ENCODE results near the gene ABCG8.

The ABCG8 gene

DNA sequence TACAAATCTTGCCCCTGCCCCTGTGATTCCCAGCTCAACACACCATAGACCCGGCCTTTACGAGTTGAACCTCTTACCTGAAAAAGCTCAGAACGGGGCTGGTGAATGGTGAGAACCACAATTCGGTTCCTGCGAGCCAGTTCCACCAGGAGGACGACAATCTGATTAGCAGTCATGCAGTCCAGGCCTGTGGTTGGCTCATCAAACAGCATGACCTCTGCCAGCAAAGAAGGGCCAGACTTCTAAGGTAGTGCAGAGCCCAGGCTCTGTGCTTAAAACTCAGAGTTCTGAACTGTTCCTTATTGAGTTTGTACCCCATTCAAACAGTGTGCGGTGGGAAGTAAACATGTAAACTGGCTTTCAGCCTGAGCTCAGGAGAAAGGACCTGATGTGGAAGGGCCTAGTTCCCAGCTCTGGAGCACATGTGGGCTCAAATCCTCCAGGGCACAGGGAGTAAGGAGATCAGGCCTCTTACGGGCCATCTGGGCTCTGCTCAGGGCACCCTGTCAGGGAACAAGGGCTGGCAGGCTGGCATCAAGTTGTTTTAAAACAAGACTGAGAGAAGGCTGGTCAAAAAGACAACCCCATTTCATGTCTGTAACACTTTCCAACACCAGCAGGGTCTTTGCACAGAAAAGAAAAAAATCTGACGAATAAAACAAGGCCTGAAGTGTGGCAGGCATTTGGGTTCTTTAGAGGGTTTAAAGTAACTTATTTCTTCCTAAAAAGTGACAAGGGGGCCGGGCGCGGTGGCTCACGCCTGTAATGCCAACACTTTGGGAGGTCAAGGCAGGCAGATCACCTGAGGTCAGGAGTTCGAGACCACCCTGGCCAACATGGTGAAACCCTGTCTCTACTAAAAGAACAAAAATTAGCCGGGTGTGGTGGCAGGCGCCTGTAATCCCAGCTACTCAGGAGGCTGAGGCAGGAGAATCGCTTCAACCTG is 12.2 kb upstream of the ABCG8 start:
- DNase-seq: no peak

DNA sequence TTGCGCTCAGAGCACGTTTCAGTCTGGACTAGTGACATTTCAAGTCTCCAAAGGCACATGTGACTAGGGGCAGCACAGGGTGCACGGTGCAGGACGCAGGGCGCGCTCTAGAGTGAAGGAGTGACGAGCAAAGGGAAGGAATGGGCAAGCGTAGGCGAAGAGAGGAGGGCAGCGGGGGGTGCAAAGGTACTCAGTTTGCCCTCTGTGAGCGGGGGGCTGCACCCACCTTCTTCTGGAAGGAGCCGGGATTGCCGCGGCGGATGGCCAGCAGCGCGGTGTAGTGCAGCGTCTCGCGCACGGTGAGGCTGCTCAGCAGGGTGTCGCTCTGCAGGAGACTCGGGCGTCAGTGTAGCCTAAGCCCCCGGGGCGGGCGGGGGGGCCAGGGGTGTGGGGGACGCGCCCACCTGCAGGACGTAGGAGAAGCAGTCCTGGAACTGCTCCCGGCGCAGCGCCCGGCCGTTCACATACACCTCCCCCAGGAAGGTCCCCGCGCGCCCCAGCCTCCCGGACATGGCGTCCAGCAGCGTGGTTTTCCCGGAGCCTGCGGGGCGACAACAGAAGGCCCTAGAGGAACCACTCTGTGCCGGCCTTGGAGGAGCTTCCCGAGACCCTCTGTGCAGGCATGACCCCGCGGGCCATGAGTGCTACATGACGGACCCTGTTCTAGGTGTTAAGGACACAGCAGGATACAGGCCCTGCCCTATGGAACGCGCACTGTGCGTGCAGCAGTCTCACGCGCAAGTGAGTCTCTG is 7.1 kb upstream of the ABCG8 start:
- DNase-seq: no peak

GRCh38 chr2:43832457-43832856 is 6.3 kb upstream of the ABCG8 start:
- DNase-seq: no peak

- DNase-seq: no peak
These were observed 1.7 kb upstream of the ABCG8 start for GRCh38 chr2:43837033-43837432.

- DNase-seq: no peak
These were observed 776 bp upstream of the ABCG8 start for GRCh38 chr2:43837831-43838559.

DNA sequence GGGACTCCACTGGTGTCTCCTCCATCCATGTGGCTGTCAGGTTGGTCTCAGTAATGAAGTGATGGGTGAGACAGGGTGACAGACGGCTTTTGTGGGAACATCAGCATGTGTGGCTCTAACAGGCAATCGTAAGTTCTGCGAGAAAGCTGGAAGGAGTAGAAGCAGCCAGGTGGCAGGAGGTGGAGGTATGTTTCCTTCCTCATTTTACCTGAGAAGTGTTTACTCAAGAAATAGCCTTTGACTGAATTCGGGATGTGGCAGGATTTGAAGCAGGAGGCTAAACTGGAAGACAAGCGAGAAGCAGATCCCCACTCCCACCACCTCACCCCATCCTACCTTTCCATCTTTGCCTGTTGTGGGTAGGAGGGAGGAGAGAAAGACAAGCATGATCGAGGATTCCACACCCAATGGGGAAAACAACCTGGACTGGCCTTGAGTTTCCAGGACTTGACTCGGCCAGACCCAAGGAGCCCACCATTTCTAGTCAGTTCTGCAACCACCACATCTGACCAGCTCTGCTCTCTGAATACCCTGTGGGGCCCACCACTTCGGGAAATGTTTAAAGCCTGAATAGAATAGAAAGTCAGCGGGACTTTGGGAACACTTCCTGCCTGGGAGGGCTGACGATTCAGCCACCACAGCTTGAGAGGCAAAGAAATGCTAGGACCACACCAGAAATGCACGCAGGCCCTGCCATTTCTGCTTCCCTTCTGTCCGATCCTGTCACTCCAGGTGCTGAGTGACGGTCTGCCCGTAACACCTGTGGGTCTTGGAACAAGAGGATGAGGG is 1.2 kb downstream of the ABCG8 start:
- no peak for DNase-seq

- no peak for DNase-seq
These were observed 2.2 kb downstream of the ABCG8 start for GRCh38 chr2:43840965-43841364.

GRCh38 chr2:43841949-43842865 is 3.4 kb downstream of the ABCG8 start:
- no peak for DNase-seq

DNA sequence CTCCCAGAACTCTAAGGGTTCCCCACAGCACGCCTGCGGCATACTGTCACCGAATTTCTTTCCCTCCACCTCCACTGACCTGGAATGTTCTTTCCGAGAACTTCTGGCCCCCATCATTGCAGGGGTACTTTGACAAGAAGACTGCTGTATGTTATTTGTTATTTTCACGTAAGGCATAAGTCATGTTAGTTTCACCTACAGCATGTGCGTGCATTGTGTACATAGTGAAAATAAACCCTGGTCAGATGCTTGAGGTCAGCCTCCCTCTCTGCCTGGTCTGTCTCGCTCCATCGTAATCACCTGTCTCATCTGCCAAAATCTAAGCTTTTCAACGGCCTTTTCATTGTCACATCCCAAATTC is 4.1 kb downstream of the ABCG8 start:
- DNase-seq: no peak

GRCh38 chr2:43845181-43845580 is 6.4 kb downstream of the ABCG8 start:
- DNase-seq: no peak

DNA sequence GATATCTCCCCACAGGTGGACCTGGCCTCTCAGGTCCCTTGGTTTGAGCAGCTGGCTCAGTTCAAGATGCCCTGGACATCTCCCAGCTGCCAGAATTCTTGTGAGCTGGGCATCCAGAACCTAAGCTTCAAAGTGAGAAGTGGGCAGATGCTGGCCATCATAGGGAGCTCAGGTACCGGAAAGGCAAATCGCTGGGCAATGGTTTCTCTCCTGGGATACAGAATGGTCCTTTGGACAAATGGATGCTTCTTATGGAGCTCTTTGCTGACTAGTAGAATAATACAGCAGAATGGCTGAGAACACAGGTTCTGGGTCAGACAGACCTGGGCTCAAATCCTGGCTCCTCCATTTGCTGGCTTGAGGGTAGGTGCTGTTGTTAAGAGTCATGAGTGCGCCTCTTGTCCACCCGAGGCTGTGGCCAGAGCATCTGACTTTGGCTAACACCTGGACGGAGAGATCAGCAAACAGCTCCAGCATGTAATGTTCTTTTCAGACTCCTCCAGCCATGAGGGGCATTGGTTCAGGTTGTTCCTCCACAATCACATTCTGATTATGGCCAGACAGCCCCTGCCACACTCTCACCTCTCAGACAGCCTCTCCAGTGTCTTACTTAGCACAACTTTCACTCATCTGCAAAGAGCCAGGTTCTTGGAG is 7.5 kb downstream of the ABCG8 start:
- DNase-seq: no peak

GRCh38 chr2:43848214-43848613 is 9.4 kb downstream of the ABCG8 start:
- no peak for DNase-seq

GRCh38 chr2:43851011-43851980 is 12.5 kb downstream of the ABCG8 start:
- DNase-seq: no peak

- no peak for DNase-seq
These were observed 13.5 kb downstream of the ABCG8 start for GRCh38 chr2:43852196-43852730.

- DNase-seq: no peak
These were observed 14.6 kb downstream of the ABCG8 start for GRCh38 chr2:43853141-43854081.

DNA sequence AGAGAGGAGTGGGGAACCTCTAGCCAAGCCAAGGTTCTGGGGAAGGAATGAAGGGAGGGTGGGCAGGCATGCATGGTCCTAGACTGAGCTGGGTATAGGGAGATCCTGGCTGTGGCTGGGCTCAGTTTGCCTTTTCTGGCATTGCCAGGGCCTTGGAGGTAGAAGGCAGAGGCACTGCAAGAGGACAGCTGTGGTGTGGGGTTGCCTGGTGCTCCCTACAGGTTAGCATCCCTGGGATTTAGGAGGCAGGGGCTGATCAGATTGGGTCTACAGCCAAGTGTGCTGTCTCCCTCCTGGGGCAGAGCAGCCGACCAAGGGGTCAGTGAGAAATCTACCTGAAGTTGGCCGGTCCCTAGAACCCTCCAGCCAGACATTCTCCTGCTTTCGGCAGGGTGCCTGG is 15.9 kb downstream of the ABCG8 start:
- no peak for DNase-seq

DNA sequence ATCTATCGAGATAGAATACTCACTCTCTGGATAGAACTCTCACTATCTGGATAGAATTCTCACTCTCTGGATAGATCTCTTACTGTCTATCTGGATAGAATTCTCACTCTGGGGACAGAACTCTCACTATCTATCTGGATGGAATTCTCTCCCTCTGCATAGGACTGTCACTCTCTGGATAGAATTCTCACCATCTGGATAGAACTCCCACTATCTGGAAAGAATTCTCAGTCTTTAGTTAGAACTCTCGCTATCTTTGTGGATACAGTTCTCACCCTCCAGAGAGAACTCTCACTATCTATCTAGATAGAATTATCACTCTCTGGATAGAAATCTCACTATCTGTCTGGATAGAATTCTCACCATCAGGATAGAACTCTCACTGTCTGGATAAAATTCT is 16.5 kb downstream of the ABCG8 start:
- DNase-seq: no peak

- no peak for DNase-seq
These were observed 33.4 kb downstream of the ABCG8 start for GRCh38 chr2:43872151-43872550.

Data from activated CD8-positive, alpha-beta memory T cell treated with anti-CD3 and anti-CD28 coated beads, Interleukin-2, amount 50 U/mL, for 4 hours (primary cell).